B cell (primary cell): Measurements from ENCODE around the gene GPT2. TPM values are rescaled to one million over a fixed set of nuclear protein-coding genes. Genes with fewer than 3 reads are reported as not detected.

ENCODE experiments used
- ATAC-seq: fragments of 200-7000 bp; cut with Tn5 transposase; one replicate; pipeline ENCODE4 v1.10.0; 2021; ENCODE audit warnings: low read depth, mild to moderate bottlenecking, moderate number of reproducible peaks, moderate library complexity
- CTCF ChIA-PET: fragments of 350-600 bp; sonication (Branson Sonifier 250); formaldehyde crosslinking; loops from one replicate; lab custom pipeline; 2021; ENCODE audit warnings: antibody characterized with exemption, inconsistent platforms; lab: Charles Lee
- POLR2A ChIA-PET: fragments of 350-600 bp; sonication (Branson Sonifier 250); formaldehyde crosslinking; loops from one replicate; lab custom pipeline; 2021; ENCODE audit warnings: antibody characterized with exemption; lab: Charles Lee
- DNase-seq: peaks from one replicate; pipeline ENCODE4 v3.0.0; 2013
- H2AFZ ChIP-seq: 2 replicates; pipeline ENCODE4 v1.6.1; 2012; ENCODE audit warnings: mild to moderate bottlenecking, low read depth, low read length; ENCODE audit not compliant: insufficient read depth, poor library complexity, severe bottlenecking
- H3K27ac ChIP-seq, 2 donors: 1 replicate in 1 of 2; 2 replicates in 1 of 2; pipeline ENCODE4 v1.5.1; 2012 to 2013; ENCODE audit warnings: low read length in 2 of 2, mild to moderate bottlenecking in 2 of 2, moderate library complexity in 1 of 2
- H3K27me3 ChIP-seq, 4 experiments: fragments of 200-600 bp in 1 of 4; sonication (generic) in 1 of 4; replicated peaks in 1 of 4; 1 replicate in 2 of 4; 2 replicates in 2 of 4; pipeline versions ENCODE4 v1.6.1 to v1.7.0; 2013 to 2016; ENCODE audit warnings: low read length in 3 of 4, mild to moderate bottlenecking in 2 of 4, mixed read lengths in 1 of 4, moderate library complexity in 1 of 4; ENCODE audit not compliant: insufficient read depth in 4 of 4, control insufficient read depth in 3 of 4; ENCODE audit errors: control extremely low read depth in 1 of 4
- H3K36me3 ChIP-seq, 2 experiments: replicated peaks in 1 of 2; 1 replicate in 1 of 2; 2 replicates in 1 of 2; pipeline versions ENCODE4 v1.6.1 to v1.7.1; 2013; ENCODE audit warnings: low read length in 1 of 2; ENCODE audit not compliant: insufficient read depth in 2 of 2, control insufficient read depth in 1 of 2; ENCODE audit errors: control extremely low read depth in 1 of 2, extremely low read depth in 1 of 2
- H3K4me1 ChIP-seq, 2 donors: fragments of 200-600 bp in 1 of 2; sonication (generic) in 1 of 2; 1 replicate in 1 of 2; 2 replicates in 1 of 2; pipeline versions ENCODE4 v1.5.1 to v1.6.1; 2013 to 2017; ENCODE audit warnings: low read length in 2 of 2; ENCODE audit not compliant: control insufficient read depth in 2 of 2, insufficient read depth in 2 of 2
- H3K4me2 ChIP-seq: replicated peaks from 2 replicates; pipeline ENCODE3; 2012; ENCODE audit warnings: mild to moderate bottlenecking, low read depth, low read length; ENCODE audit not compliant: poor library complexity, severe bottlenecking
- H3K4me3 ChIP-seq, 5 experiments: fragments of 200-600 bp in 1 of 5; sonication (generic) in 1 of 5; 1 replicate in 3 of 5; 2 replicates in 2 of 5; pipeline versions ENCODE4 v1.5.1 to v1.7.0; 2011 to 2016; ENCODE audit warnings: low read length in 4 of 5, mild to moderate bottlenecking in 4 of 5, low read depth in 2 of 5, control low read depth in 1 of 5, moderate library complexity in 1 of 5; ENCODE audit not compliant: insufficient read depth in 1 of 5; ENCODE audit errors: control extremely low read depth in 1 of 5, extremely low read depth in 1 of 5
- H3K79me2 ChIP-seq: fragments of 200-600 bp; sonication (generic); one replicate; pipeline ENCODE4 v1.6.0; 2016; ENCODE audit warnings: low read length; ENCODE audit not compliant: control insufficient read depth, insufficient read depth
- H3K9ac ChIP-seq: fragments of 200-600 bp; sonication (generic); 2 replicates; pipeline ENCODE4 v1.6.1; 2017; ENCODE audit warnings: mild to moderate bottlenecking, low read length, moderate library complexity
- H3K9me3 ChIP-seq, 3 donors: one replicate each; pipeline versions ENCODE4 v1.6.1 to v1.7.1; 2013; ENCODE audit warnings: low read length in 2 of 3; ENCODE audit not compliant: control insufficient read depth in 2 of 3, insufficient read depth in 1 of 3; ENCODE audit errors: control extremely low read depth in 1 of 3
- H4K20me1 ChIP-seq: 2 replicates; pipeline ENCODE4 v1.6.0; 2012; ENCODE audit warnings: mild to moderate bottlenecking, low read length; ENCODE audit not compliant: insufficient read depth, control insufficient read depth, poor library complexity, severe bottlenecking
- H3K27ac Mint-ChIP-seq: one replicate; pipeline ENCODE4 v1.8.0; 2021; ENCODE audit warnings: mixed read lengths
- H3K27me3 Mint-ChIP-seq: one replicate; pipeline ENCODE4 v1.8.0; 2021; ENCODE audit warnings: mixed read lengths
- H3K4me1 Mint-ChIP-seq: one replicate; pipeline ENCODE4 v1.8.0; 2021; ENCODE audit warnings: mixed read lengths
- H3K4me3 Mint-ChIP-seq: one replicate; pipeline ENCODE4 v1.8.0; 2021; ENCODE audit warnings: mixed read lengths
- H3K9me3 Mint-ChIP-seq: one replicate; pipeline ENCODE4 v1.8.0; 2022; ENCODE audit warnings: mixed read lengths; ENCODE audit not compliant: insufficient read depth
- CTCF ChIP-seq: fragments of 200-600 bp; IDR thresholded peaks from one replicate; pipeline ENCODE4 v1.8.0; 2022; ENCODE audit warnings: antibody characterized with exemption, mild to moderate bottlenecking
- EZH2 ChIP-seq: IDR thresholded peaks from 2 replicates; pipeline ENCODE4 v1.6.1; 2012; ENCODE audit warnings: borderline replicate concordance, low read depth, mild to moderate bottlenecking, moderate library complexity, low read length; ENCODE audit not compliant: insufficient read depth, poor library complexity, severe bottlenecking
- WGBS: methylation state at CpG from one replicate; pipeline ENCODE4 v1.1.5; 2013; ENCODE audit warnings: missing lambda C conversion rate; ENCODE audit not compliant: insufficient coverage; 5-methylcytosine and 5-hydroxymethylcytosine counted together
- intact Hi-C: fragments of 100-400 bp; cut with micrococcal nuclease; formaldehyde crosslinking; loops from one replicate; pipeline ENCODE4 v1.10.0; 2022
- polyA plus RNA-seq: library from polyadenylated mRNA; depleted of rRNA; stranded (reverse); fragments of >200 nt; gene quantifications from 2 replicates; pipeline ENCODE4 v1.2.3, GENCODE V29; 2012
- total RNA-seq, 2 donors: library from RNA; stranded (reverse); fragments of 120-200 nt in 1 of 2; gene quantifications; 1 replicate in 1 of 2; 2 replicates in 1 of 2; pipeline versions ENCODE4 v1.2.3 to v1.2.4, GENCODE V29; 2013 to 2022

GPT2 gene
- total and polyA plus RNA-seq, 2 donors (not counting 1 experiment from before 2014, with no cell fraction given): 6.8 to 9.9 TPM

- Mint-ChIP-seq H3K27ac (no peak overlapping the region), H3K4me3 (no peak overlapping the region), H3K4me1 (no peaks in the 10 kb centered on the region), H3K9me3 (no peaks in the 10 kb centered on the region), H3K27me3 (no peaks in the 10 kb centered on the region)
- no peaks in the 10 kb centered on the region for H3K79me2 ChIP-seq
- H3K4me3 ChIP-seq: no peak overlapping the region
- no peaks in the 10 kb centered on the region for H4K20me1 ChIP-seq
- CTCF ChIA-PET: interaction anchor here (1.0 kb wide), 1 partner anchor 11 kb away, joined by 3 read pairs; no protein-coding TSS in a partner anchor
- no peak overlapping the region for H3K4me2 ChIP-seq
- TF ChIP-seq EZH2: no peak
- TF ChIP-seq CTCF: no peak
- WGBS: 94% methylated on average over 3 of the region's 8 CpGs
- no peak overlapping the region for H2AFZ ChIP-seq
- no peaks in the 10 kb centered on the region for H3K9me3 ChIP-seq
- H3K27me3 ChIP-seq: no peaks in the 10 kb centered on the region
- H3K4me1 ChIP-seq: no peaks in the 10 kb centered on the region
- no peak overlapping the region for H3K27ac ChIP-seq
- no peaks in the 10 kb centered on the region for H3K36me3 ChIP-seq
- H3K9ac ChIP-seq: no peak overlapping the region
- intact Hi-C loops: no loop called here
- ATAC-seq: no peak
- POLR2A ChIA-PET: interaction anchor here (0.6 kb wide), 1 partner anchor 79 kb away, joined by 3 read pairs; no protein-coding TSS in a partner anchor
- DNase-seq: no peak
Observed at GRCh38 chr16:46875243-46875642, 8.9 kb upstream of the GPT2 start.

- CTCF ChIA-PET: interaction anchor here (1.1 to 6.1 kb wide), 5 partner anchors 27 to 48 kb away, joined by 3 to 45 read pairs (median 7); no protein-coding TSS in a partner anchor
- no peak overlapping the region for H2AFZ ChIP-seq
Observed at GRCh38 chr16:46882304-46882939, 1.7 kb upstream of the GPT2 start.

More at GRCh38 chr16:46882304-46882939, 1.7 kb upstream of the GPT2 start:
- DNase-seq (no peak), ATAC-seq (no peak)
- Histone ChIP-seq H3K4me2 (no peak overlapping the region), H3K27ac (no peak overlapping the region), H3K4me3 (no peak overlapping the region), H4K20me1 (no peaks in the 10 kb centered on the region), H3K27me3 (peaks cover 0 to 5% (median 2%) of the 10 kb centered on the region in 4 experiments), H3K36me3 (no peaks in the 10 kb centered on the region), H3K9me3 (no peaks in the 10 kb centered on the region), H3K79me2 (no peaks in the 10 kb centered on the region), H3K4me1 (peaks cover 9 to 11% of the 10 kb centered on the region in 2 donors), H3K9ac (no peak overlapping the region)
- Mint-ChIP-seq H3K27ac (no peak overlapping the region), H3K27me3 (no peaks in the 10 kb centered on the region), H3K4me1 (peaks cover 18% of the 10 kb centered on the region), H3K4me3 (peak overlapping the region; percentile 49), H3K9me3 (no peaks in the 10 kb centered on the region)
- POLR2A ChIA-PET: no interaction called here
- TF ChIP-seq CTCF: no peak
- TF ChIP-seq EZH2: no peak
- intact Hi-C loops: no loop called here
- WGBS: 88% methylated on average over 6 of the region's 9 CpGs
